Gastrocnemius medialis (tissue), 4 donors: ENCODE measurements around the gene PRSS33. TPM values are rescaled to one million over a fixed set of nuclear protein-coding genes. Genes with fewer than 3 reads are reported as not detected.

Experiments used
- ATAC-seq, 2 donors: fragments of 150-250 bp; one replicate each; pipeline ENCODE4 v1.9.1; 2016
- DNase-seq, 2 donors: peaks; one replicate each; pipeline ENCODE4 v3.0.0-alpha.2; 2019
- H3K27ac ChIP-seq, 4 donors: fragments of 200-600 bp; sonication (generic); 1 replicate in 1 of 4; 2 replicates in 3 of 4; pipeline ENCODE4 v1.5.1; 2016 to 2018; ENCODE audit warnings: mild to moderate bottlenecking in 2 of 4, moderate library complexity in 1 of 4
- H3K27me3 ChIP-seq, 3 donors: fragments of 200-600 bp; sonication (generic) in 2 of 3; 1 replicate in 1 of 3; 2 replicates in 2 of 3; pipeline versions ENCODE4 v1.5.1 to v1.6.0; 2016 to 2019; ENCODE audit warnings: mild to moderate bottlenecking in 1 of 3, moderate library complexity in 1 of 3
- H3K36me3 ChIP-seq, 2 donors: fragments of 200-600 bp; sonication (generic) in 1 of 2; one replicate each; pipeline ENCODE4 v1.5.1; 2017 to 2018
- H3K4me1 ChIP-seq, 2 donors: fragments of 200-600 bp; sonication (generic) in 1 of 2; one replicate each; pipeline ENCODE4 v1.5.1; 2016 to 2017; ENCODE audit warnings: mild to moderate bottlenecking in 2 of 2
- H3K4me3 ChIP-seq, 4 donors: fragments of 200-600 bp; sonication (generic) in 3 of 4; 1 replicate in 1 of 4; 2 replicates in 3 of 4; pipeline ENCODE4 v1.5.1; 2016 to 2019; ENCODE audit warnings: mild to moderate bottlenecking in 2 of 4
- H3K9me3 ChIP-seq, 3 donors: fragments of 200-600 bp; sonication (generic) in 2 of 3; 1 replicate in 1 of 3; 2 replicates in 2 of 3; pipeline ENCODE4 v1.5.1; 2016 to 2019
- CTCF ChIP-seq, 5 experiments: fragments of 450-650 bp in 3 of 5; fragments of 200-600 bp in 2 of 5; sonication (generic) in 2 of 5; IDR thresholded peaks in 4 of 5; conservative IDR thresholded peaks in 1 of 5; 1 replicate in 4 of 5; 2 replicates in 1 of 5; pipeline ENCODE4 v1.5.1; 2016 to 2019; ENCODE audit warnings: antibody characterized with exemption in 5 of 5, mild to moderate bottlenecking in 3 of 5, moderate library complexity in 3 of 5
- POLR2A ChIP-seq, 2 donors: fragments of 450-650 bp; IDR thresholded peaks; one replicate each; pipeline ENCODE4 v1.6.1; 2017; ENCODE audit warnings: antibody characterized with exemption in 2 of 2, mild to moderate bottlenecking in 2 of 2, moderate library complexity in 2 of 2
- in situ Hi-C, 4 donors: fragments of 200-750 bp; cut with MboI; loops; one replicate each; pipeline versions ENCODE4 v1.15.0 to v1.8.0; 2017; ENCODE audit warnings: low sequenced_read_pairs in 4 of 4
- intact Hi-C: fragments of 100-400 bp; cut with DNase I; formaldehyde crosslinking; loops from one replicate; pipeline ENCODE4 v1.15.1; 2023; ENCODE audit warnings: low total_unique reads
- total RNA-seq, 4 donors: library from RNA; depleted of rRNA; stranded (reverse); fragments of >200 nt; gene quantifications; one replicate each; pipeline versions ENCODE4 v1.1.0 to v1.2.3, GENCODE V29; 2016

Gene PRSS33
- not detected for total RNA-seq

GRCh38 chr16:2787406-2787805 is at the start of gene PRSS33:
Gene PRSS33 (minus strand): TSS chr16:2787560. CDS start chr16:2786547, 1,013 bp downstream.
- no peak within 1 kb of the TSS for H3K27ac ChIP-seq
- no peaks in the 10 kb centered on the region for H3K9me3 ChIP-seq
- in situ Hi-C loops (no loop called here), intact Hi-C loops (no loop called here)
- no peak within 1 kb of the TSS for H3K4me3 ChIP-seq
- no peaks in the 10 kb centered on the region for H3K4me1 ChIP-seq
- no peaks in the 10 kb centered on the region for H3K36me3 ChIP-seq
- TF ChIP-seq CTCF (IDR thresholded peaks at IDR 0.05 in 4 of 5, conservative IDR thresholded peaks at IDR 0.05 in 1 of 5), result no peak
- no peak for TF ChIP-seq POLR2A (IDR thresholded peaks at IDR 0.05)
- no peak for DNase-seq
- ATAC-seq, result no peak
- peaks cover 51 to 68% (median 56%) of the 10 kb centered on the region in 3 donors for H3K27me3 ChIP-seq

GRCh38 chr16:2836646-2837508 is 49.5 kb upstream of the PRSS33 start:
- no peaks in the 10 kb centered on the region for H3K4me1 ChIP-seq
- in situ Hi-C loops (no loop called here), intact Hi-C loops (no loop called here)
- no peaks in the 10 kb centered on the region for H3K36me3 ChIP-seq
- no peak for TF ChIP-seq POLR2A (IDR thresholded peaks at IDR 0.05)
- TF ChIP-seq CTCF (IDR thresholded peaks at IDR 0.05 in 4 of 5, conservative IDR thresholded peaks at IDR 0.05 in 1 of 5), result no peak
- no peak for ATAC-seq
- no peaks in the 10 kb centered on the region for H3K9me3 ChIP-seq
- no peak overlapping the region for H3K4me3 ChIP-seq
- peaks cover 0 to 34% (median 2%) of the 10 kb centered on the region in 3 donors for H3K27me3 ChIP-seq
- no peak overlapping the region for H3K27ac ChIP-seq
- DNase-seq, result no peak

GRCh38 chr16:2835638-2836493 is 48.5 kb upstream of the PRSS33 start:
- intact Hi-C loops (no loop called here), in situ Hi-C loops (no loop called here)
- Histone ChIP-seq H3K4me3 (no peak overlapping the region), H3K36me3 (no peaks in the 10 kb centered on the region), H3K27ac (no peak overlapping the region), H3K27me3 (peaks cover 0 to 30% (median 8%) of the 10 kb centered on the region in 3 donors), H3K9me3 (no peaks in the 10 kb centered on the region), H3K4me1 (no peaks in the 10 kb centered on the region)
- DNase-seq (no peak), ATAC-seq (no peak)
- TF ChIP-seq POLR2A (IDR thresholded peaks at IDR 0.05), result no peak
- no peak for TF ChIP-seq CTCF (IDR thresholded peaks at IDR 0.05 in 4 of 5, conservative IDR thresholded peaks at IDR 0.05 in 1 of 5)

GRCh38 chr16:2834968-2835367 is 47.6 kb upstream of the PRSS33 start:
- in situ Hi-C loops, result no loop called here
- intact Hi-C loops, result no loop called here
- TF ChIP-seq POLR2A (IDR thresholded peaks at IDR 0.05) (no peak), CTCF (IDR thresholded peaks at IDR 0.05 in 4 of 5, conservative IDR thresholded peaks at IDR 0.05 in 1 of 5) (no peak)
- DNase-seq (no peak), ATAC-seq (no peak)
- Histone ChIP-seq H3K4me3 (no peak overlapping the region), H3K36me3 (no peaks in the 10 kb centered on the region), H3K4me1 (no peaks in the 10 kb centered on the region), H3K9me3 (no peaks in the 10 kb centered on the region), H3K27me3 (peaks cover 0 to 30% (median 8%) of the 10 kb centered on the region in 3 donors), H3K27ac (no peak overlapping the region)
